Hepatocyte (in vitro differentiated cells): ENCODE data around the gene EXOC4. TPM values are rescaled to one million over a fixed set of nuclear protein-coding genes. Genes with fewer than 3 reads are reported as not detected.

ENCODE experiments used
- DNase-seq: peaks from one replicate; pipeline ENCODE4 v3.0.0-alpha.2; 2016; ENCODE audit warnings: low spot score
- H2AFZ ChIP-seq: fragments of 200-600 bp; sonication (generic); 2 replicates; pipeline ENCODE4 v1.6.0; 2016; ENCODE audit warnings: antibody characterized with exemption, mild to moderate bottlenecking
- H3K27ac ChIP-seq: fragments of 200-600 bp; sonication (generic); 2 replicates; pipeline ENCODE4 v1.5.1; 2016; ENCODE audit warnings: mild to moderate bottlenecking
- H3K27me3 ChIP-seq: fragments of 200-600 bp; sonication (generic); 2 replicates; pipeline ENCODE4 v1.6.1; 2016
- H3K36me3 ChIP-seq: fragments of 200-600 bp; sonication (generic); replicated peaks from 2 replicates; pipeline ENCODE4 v1.5.1; 2016; ENCODE audit warnings: low read depth; ENCODE audit not compliant: insufficient read depth
- H3K4me1 ChIP-seq: fragments of 200-600 bp; sonication (generic); 2 replicates; pipeline ENCODE4 v1.5.1; 2016; ENCODE audit warnings: mild to moderate bottlenecking, moderate library complexity; ENCODE audit not compliant: insufficient read depth
- H3K4me2 ChIP-seq: fragments of 200-600 bp; sonication (generic); 2 replicates; pipeline ENCODE4 v1.6.0; 2016
- H3K4me3 ChIP-seq: fragments of 200-600 bp; sonication (generic); 2 replicates; pipeline ENCODE4 v1.5.1; 2016; ENCODE audit warnings: mild to moderate bottlenecking
- H3K79me2 ChIP-seq: fragments of 200-600 bp; sonication (generic); 2 replicates; pipeline ENCODE4 v1.6.0; 2017; ENCODE audit warnings: mild to moderate bottlenecking
- H3K9me2 ChIP-seq: fragments of 200-600 bp; sonication (generic); replicated peaks from 2 replicates; pipeline ENCODE4 v1.6.0; 2017; ENCODE audit warnings: mild to moderate bottlenecking; ENCODE audit not compliant: insufficient read depth
- H3K9me3 ChIP-seq: fragments of 200-600 bp; sonication (generic); 2 replicates; pipeline ENCODE4 v1.5.1; 2016; ENCODE audit warnings: low read depth, mild to moderate bottlenecking
- H4K20me1 ChIP-seq: fragments of 200-600 bp; sonication (generic); 2 replicates; pipeline ENCODE4 v1.6.0; 2016; ENCODE audit warnings: mild to moderate bottlenecking; ENCODE audit not compliant: insufficient read depth, poor library complexity, severe bottlenecking
- CTCF ChIP-seq: fragments of 200-600 bp; sonication (generic); IDR thresholded peaks from 2 replicates; pipeline ENCODE4 v1.5.1; 2016; ENCODE audit warnings: antibody characterized with exemption, mild to moderate bottlenecking; ENCODE audit not compliant: poor library complexity
- EZH2 ChIP-seq: fragments of 200-600 bp; sonication (generic); IDR thresholded peaks from 2 replicates; pipeline ENCODE4 v1.6.1; 2016; ENCODE audit warnings: antibody characterized with exemption, mild to moderate bottlenecking, borderline replicate concordance
- EZH2phosphoT487 ChIP-seq: fragments of 200-600 bp; sonication (generic); IDR thresholded peaks from one replicate; pipeline ENCODE4 v1.6.1; 2018; ENCODE audit warnings: antibody characterized with exemption, mild to moderate bottlenecking, low read depth, moderate library complexity; ENCODE audit not compliant: unreplicated experiment, severe bottlenecking
- WGBS: methylation state at CpG from one replicate; pipeline ENCODE4 v1.1.6; 2016; ENCODE audit warnings: low lambda C conversion rate; ENCODE audit errors: missing lambda C conversion rate; 5-methylcytosine and 5-hydroxymethylcytosine counted together
- polyA plus RNA-seq: library from polyadenylated mRNA; unstranded; fragments of >200 nt; fragmentation: Nextera tagmentation; extraction: Ambion mirVana; gene quantifications from 2 replicates; pipeline ENCODE4 v1.2.1, GENCODE V29; 2016
- total RNA-seq: library from RNA; depleted of rRNA; stranded (reverse); fragments of >200 nt; gene quantifications from 2 replicates; pipeline ENCODE4 v1.2.3, GENCODE V29; 2014

The EXOC4 gene
- total and polyA plus RNA-seq, 2 experiments from 2014 or later = 34.8 to 56.1 TPM

GRCh38 chr7:133552079-133552478 lies 299.2 kb downstream of the EXOC4 start:
- no peaks in the 10 kb centered on the region for H3K9me2 ChIP-seq
- no peak for TF ChIP-seq CTCF
- TF ChIP-seq EZH2phosphoT487 = no peak
- TF ChIP-seq EZH2 = no peak
- WGBS = 94% methylated on average over 1 of the region's 1 CpG
- no peaks in the 10 kb centered on the region for H3K4me1 ChIP-seq
- H3K9me3 ChIP-seq = no peaks in the 10 kb centered on the region
- no peak overlapping the region for H2AFZ ChIP-seq
- H3K36me3 ChIP-seq = no peaks in the 10 kb centered on the region
- H3K27ac ChIP-seq = no peak overlapping the region
- H3K4me2 ChIP-seq = no peak overlapping the region
- no peaks in the 10 kb centered on the region for H4K20me1 ChIP-seq
- no peaks in the 10 kb centered on the region for H3K27me3 ChIP-seq
- no peak for DNase-seq
- H3K79me2 ChIP-seq = no peaks in the 10 kb centered on the region
- H3K4me3 ChIP-seq = no peak overlapping the region

GRCh38 chr7:133554330-133554729 lies 301.5 kb downstream of the EXOC4 start:
- Histone ChIP-seq H3K36me3 (no peaks in the 10 kb centered on the region), H3K9me2 (no peaks in the 10 kb centered on the region), H4K20me1 (no peaks in the 10 kb centered on the region), H3K4me3 (no peak overlapping the region), H3K27me3 (no peaks in the 10 kb centered on the region), H3K79me2 (no peaks in the 10 kb centered on the region), H3K9me3 (no peaks in the 10 kb centered on the region), H3K4me2 (no peak overlapping the region), H2AFZ (no peak overlapping the region), H3K4me1 (no peaks in the 10 kb centered on the region), H3K27ac (no peak overlapping the region)
- DNase-seq = no peak
- WGBS = 94% methylated on average over 2 of the region's 2 CpGs
- TF ChIP-seq CTCF (no peak), EZH2 (no peak), EZH2phosphoT487 (no peak)

- TF ChIP-seq EZH2phosphoT487 (no peak), EZH2 (no peak), CTCF (no peak)
- no peaks in the 10 kb centered on the region for H4K20me1 ChIP-seq
Measured at GRCh38 chr7:133556048-133556447, 303.2 kb downstream of the EXOC4 start.

GRCh38 chr7:133556553-133556952 lies 303.7 kb downstream of the EXOC4 start:
- no peak overlapping the region for H2AFZ ChIP-seq
- no peaks in the 10 kb centered on the region for H3K36me3 ChIP-seq
- H3K27me3 ChIP-seq = no peaks in the 10 kb centered on the region
- no peak for DNase-seq
- no peaks in the 10 kb centered on the region for H3K79me2 ChIP-seq
- no peaks in the 10 kb centered on the region for H4K20me1 ChIP-seq
- H3K4me1 ChIP-seq = no peaks in the 10 kb centered on the region
- no peaks in the 10 kb centered on the region for H3K9me3 ChIP-seq
- H3K9me2 ChIP-seq = no peaks in the 10 kb centered on the region
- no peak overlapping the region for H3K4me3 ChIP-seq
- WGBS = 83% methylated on average over 6 of the region's 6 CpGs
- no peak overlapping the region for H3K4me2 ChIP-seq
- no peak overlapping the region for H3K27ac ChIP-seq
- TF ChIP-seq EZH2 = no peak
- TF ChIP-seq CTCF = no peak
- TF ChIP-seq EZH2phosphoT487 = no peak

More at GRCh38 chr7:133556048-133556447, 303.2 kb downstream of the EXOC4 start:
- no peak overlapping the region for H2AFZ ChIP-seq
- no peak for DNase-seq
- no peaks in the 10 kb centered on the region for H3K4me1 ChIP-seq
- no peak overlapping the region for H3K4me2 ChIP-seq
- no peak overlapping the region for H3K4me3 ChIP-seq
- no peak overlapping the region for H3K27ac ChIP-seq
- no peaks in the 10 kb centered on the region for H3K9me2 ChIP-seq
- H3K36me3 ChIP-seq = no peaks in the 10 kb centered on the region
- H3K79me2 ChIP-seq = no peaks in the 10 kb centered on the region
- no peaks in the 10 kb centered on the region for H3K9me3 ChIP-seq
- no peaks in the 10 kb centered on the region for H3K27me3 ChIP-seq
- 34% methylated on average over 2 of the region's 2 CpGs for WGBS
